Hindlimb muscle (tissue), 1 donor: ENCODE measurements around the gene PRKD3. TPM values are rescaled to one million over a fixed set of nuclear protein-coding genes. Genes with fewer than 3 reads are reported as not detected.
"Not testable (repeated sequence)": the region's sequence is repeated elsewhere in the genome, so short reads cannot be mapped to it uniquely, and the experiment has no call there.

Source experiments
- DNase-seq: peaks from one replicate; pipeline ENCODE4 v3.0.0-alpha.2; 2013
- polyA plus RNA-seq: library from polyadenylated mRNA; unstranded; fragments of 120-200 nt; gene quantifications from one replicate; pipeline ENCODE4 v1.2.1, GENCODE V29; 2013; ENCODE audit not compliant: insufficient read length

The PRKD3 gene
- polyA plus RNA-seq, 1 donor = 25.9 TPM

GRCh38 chr2:37307500-37307899, 17.1 kb downstream of the PRKD3 start:
- no peak for DNase-seq

- DNase-seq = no peak
Observed at GRCh38 chr2:37306024-37306423, 18.6 kb downstream of the PRKD3 start.

- no peak for DNase-seq
Observed at GRCh38 chr2:37302701-37303252, 21.9 kb downstream of the PRKD3 start.

GRCh38 chr2:37301408-37301807, 23.2 kb downstream of the PRKD3 start:
- DNase-seq = no peak

GRCh38 chr2:37300578-37300977, 24.1 kb downstream of the PRKD3 start:
- DNase-seq = no peak

GRCh38 chr2:37300146-37300545, 24.5 kb downstream of the PRKD3 start:
- DNase-seq = no peak

- no peak for DNase-seq
Observed at GRCh38 chr2:37297632-37298031, 27.0 kb downstream of the PRKD3 start.

- DNase-seq = no peak
Observed at GRCh38 chr2:37295469-37296073, 29.1 kb downstream of the PRKD3 start.

GRCh38 chr2:37294858-37295257, 29.8 kb downstream of the PRKD3 start:
- not testable (repeated sequence) for DNase-seq

- DNase-seq = no peak
Observed at GRCh38 chr2:37291680-37292079, 33.0 kb downstream of the PRKD3 start.

GRCh38 chr2:37287966-37288365, 36.7 kb downstream of the PRKD3 start:
- no peak for DNase-seq

- DNase-seq = no peak
Observed at GRCh38 chr2:37284381-37284780, 40.3 kb downstream of the PRKD3 start.

GRCh38 chr2:37283207-37283606, 41.4 kb downstream of the PRKD3 start:
- no peak for DNase-seq

GRCh38 chr2:37282746-37283145, 41.9 kb downstream of the PRKD3 start:
- DNase-seq = no peak

- DNase-seq = no peak
Observed at GRCh38 chr2:37281916-37282315, 42.7 kb downstream of the PRKD3 start.

- DNase-seq = no peak
Observed at GRCh38 chr2:37276291-37276690, 48.3 kb downstream of the PRKD3 start.

Other genes starting within 250 kb of the PRKD3 start
- 14.3 TPM for gene HEATR5B, start 240.5 kb downstream of the PRKD3 start, polyA plus RNA-seq
- gene GPATCH11, start 240.3 kb downstream of the PRKD3 start, polyA plus RNA-seq = 6.9 TPM
- gene EIF2AK2, start 167.9 kb downstream of the PRKD3 start, polyA plus RNA-seq = 21.2 TPM
- gene SULT6B1, start 136.2 kb downstream of the PRKD3 start, polyA plus RNA-seq = not detected
- 34.3 TPM for gene CEBPZOS, start 128.3 kb downstream of the PRKD3 start, polyA plus RNA-seq
- 34.9 TPM for gene CEBPZ, start 93.2 kb downstream of the PRKD3 start, polyA plus RNA-seq
- 18.4 TPM for gene NDUFAF7, start 93.2 kb downstream of the PRKD3 start, polyA plus RNA-seq
- gene QPCT, start 19.8 kb upstream of the PRKD3 start, polyA plus RNA-seq = 8.4 TPM